IMR-90 (cell line): ENCODE data around the gene MAGI2. TPM values are rescaled to one million over a fixed set of nuclear protein-coding genes. Genes with fewer than 3 reads are reported as not detected.

ENCODE experiments used
- ATAC-seq: fragments of 200-7000 bp; cut with Tn5 transposase; 2 replicates; pipeline ENCODE4 v1.9.1; 2020; ENCODE audit warnings: low read depth, mild to moderate bottlenecking, moderate library complexity
- BruUV-seq: library from RNA; stranded (reverse); fragments of 400-500 nt; replicated peaks from 2 replicates; lab custom pipeline; 2021; lab: Mats Ljungman, UMichigan
- CTCF ChIA-PET: fragments of 300-600 bp; formaldehyde crosslinking; extraction: SDS; loops from one replicate; lab custom pipeline; 2021; ENCODE audit warnings: antibody characterized with exemption; lab: Yijun Ruan, JAX
- POLR2A ChIA-PET: fragments of 300-600 bp; sonication (Branson Sonifier 250); formaldehyde crosslinking; loops from one replicate; lab custom pipeline; 2022; ENCODE audit warnings: antibody characterized with exemption; ENCODE audit not compliant: unreplicated experiment; lab: Charles Lee
- DNase-seq: peaks from one replicate; pipeline ENCODE4 v3.0.0; 2013
- H2AFZ ChIP-seq: replicated peaks from 2 replicates; pipeline ENCODE3; 2013; ENCODE audit warnings: low read length, mild to moderate bottlenecking; ENCODE audit not compliant: poor library complexity
- H2AK5ac ChIP-seq: 2 replicates; pipeline ENCODE4 v1.6.1; 2013; ENCODE audit warnings: low read depth, low read length, inconsistent platforms
- H2AK9ac ChIP-seq: replicated peaks from 2 replicates; pipeline ENCODE3; 2013; ENCODE audit warnings: mild to moderate bottlenecking, low read depth, low read length, moderate library complexity; ENCODE audit not compliant: poor library complexity
- H2BK120ac ChIP-seq: 2 replicates; pipeline ENCODE4 v1.6.1; 2013; ENCODE audit warnings: low read depth, low read length, inconsistent platforms
- H2BK15ac ChIP-seq: 3 replicates; pipeline ENCODE4 v1.6.1; 2013; ENCODE audit warnings: low read depth, low read length, inconsistent platforms
- H2BK20ac ChIP-seq: 2 replicates; pipeline ENCODE4 v1.6.1; 2013; ENCODE audit warnings: low read depth, mild to moderate bottlenecking, inconsistent platforms, low read length, moderate library complexity
- H2BK5ac ChIP-seq: 2 replicates; pipeline ENCODE4 v1.6.1; 2013; ENCODE audit warnings: mild to moderate bottlenecking, low read depth, low read length, inconsistent platforms; ENCODE audit not compliant: poor library complexity, severe bottlenecking
- H3K14ac ChIP-seq: replicated peaks from 2 replicates; pipeline ENCODE4 v1.6.1; 2013; ENCODE audit warnings: low read depth, low read length, inconsistent platforms
- H3K18ac ChIP-seq: 2 replicates; pipeline ENCODE4 v1.6.1; 2013; ENCODE audit warnings: low read depth, low read length, control low read depth
- H3K23ac ChIP-seq: 2 replicates; pipeline ENCODE4 v1.6.1; 2013; ENCODE audit warnings: low read depth, low read length, inconsistent platforms
- H3K27ac ChIP-seq: 2 replicates; pipeline ENCODE4 v1.5.1; 2013; ENCODE audit warnings: mild to moderate bottlenecking, control low read depth, low read length; ENCODE audit not compliant: insufficient read depth
- H3K27me3 ChIP-seq: 2 replicates; pipeline ENCODE4 v1.6.1; 2013; ENCODE audit warnings: low read length; ENCODE audit not compliant: control insufficient read depth, insufficient read depth
- H3K36me3 ChIP-seq: 2 replicates; pipeline ENCODE4 v1.6.1; 2013; ENCODE audit warnings: low read length, mixed read lengths; ENCODE audit not compliant: control insufficient read depth, insufficient read depth
- H3K4ac ChIP-seq: 2 replicates; pipeline ENCODE4 v1.6.1; 2013; ENCODE audit warnings: low read depth, low read length, inconsistent platforms
- H3K4me1 ChIP-seq: 2 replicates; pipeline ENCODE4 v1.6.1; 2013; ENCODE audit warnings: low read length, mixed read lengths; ENCODE audit not compliant: control insufficient read depth, insufficient read depth
- H3K4me2 ChIP-seq: 2 replicates; pipeline ENCODE4 v1.6.1; 2013; ENCODE audit warnings: low read depth, mild to moderate bottlenecking, control low read depth, low read length, moderate library complexity
- H3K4me3 ChIP-seq: 2 replicates; pipeline ENCODE4 v1.5.1; 2013; ENCODE audit warnings: low read depth, mild to moderate bottlenecking, control low read depth, low read length, moderate library complexity; ENCODE audit not compliant: insufficient read depth
- H3K56ac ChIP-seq: 2 replicates; pipeline ENCODE4 v1.6.1; 2013; ENCODE audit warnings: low read length, inconsistent platforms; ENCODE audit not compliant: insufficient read depth; ENCODE audit errors: extremely low read depth
- H3K79me1 ChIP-seq, 2 experiments: 2 replicates each; pipeline ENCODE4 v1.6.1; 2013; ENCODE audit warnings: low read length in 2 of 2, inconsistent platforms in 1 of 2, low read depth in 1 of 2
- H3K9ac ChIP-seq: 2 replicates; pipeline ENCODE4 v1.6.1; 2013; ENCODE audit warnings: low read depth, low read length, control low read depth
- H3K9me1 ChIP-seq: 2 replicates; pipeline ENCODE4 v1.6.1; 2013; ENCODE audit warnings: low read length, inconsistent platforms; ENCODE audit not compliant: insufficient read depth
- H3K9me3 ChIP-seq: 2 replicates; pipeline ENCODE4 v1.6.1; 2013; ENCODE audit warnings: low read length; ENCODE audit not compliant: control insufficient read depth, insufficient read depth
- H4K20me1 ChIP-seq: 2 replicates; pipeline ENCODE4 v1.6.1; 2013; ENCODE audit warnings: low read length, inconsistent platforms; ENCODE audit not compliant: insufficient read depth
- H4K5ac ChIP-seq: 2 replicates; pipeline ENCODE4 v1.6.1; 2013; ENCODE audit warnings: mild to moderate bottlenecking, low read depth, low read length, control low read depth
- H4K8ac ChIP-seq, 2 experiments: 2 replicates each; pipeline ENCODE4 v1.6.1; 2013; ENCODE audit warnings: low read depth in 2 of 2, low read length in 2 of 2, control low read depth in 1 of 2, inconsistent platforms in 1 of 2
- H4K91ac ChIP-seq: 2 replicates; pipeline ENCODE4 v1.6.1; 2013; ENCODE audit warnings: low read depth, low read length, inconsistent platforms; ENCODE audit not compliant: insufficient read depth
- BHLHE40 ChIP-seq: fragments of 150-350 bp; IDR thresholded peaks from 2 replicates; pipeline ENCODE4 v1.6.1; 2016; ENCODE audit warnings: mild to moderate bottlenecking, low read depth, low read length
- CEBPB ChIP-seq: IDR thresholded peaks from 2 replicates; pipeline ENCODE4 v1.6.1; 2012; ENCODE audit warnings: low read depth, low read length, improper control_type of control experiment
- CHD1 ChIP-seq: IDR thresholded peaks from 2 replicates; pipeline ENCODE4 v1.6.1; 2012; ENCODE audit warnings: low read depth, low read length, improper control_type of control experiment
- FOS ChIP-seq: fragments of 150-350 bp; IDR thresholded peaks from 2 replicates; pipeline ENCODE4 v1.6.1; 2016; ENCODE audit warnings: low read depth, low read length
- MAFK ChIP-seq: IDR thresholded peaks from 2 replicates; pipeline ENCODE4 v1.6.1; 2012; ENCODE audit warnings: low read depth, low read length, improper control_type of control experiment
- MAZ ChIP-seq: IDR thresholded peaks from 2 replicates; pipeline ENCODE4 v1.6.1; 2012; ENCODE audit warnings: low read depth, mild to moderate bottlenecking, low read length, improper control_type of control experiment, moderate library complexity, borderline replicate concordance
- MXI1 ChIP-seq: IDR thresholded peaks from 2 replicates; pipeline ENCODE4 v1.6.1; 2012; ENCODE audit warnings: low read depth, mild to moderate bottlenecking, low read length, moderate library complexity, borderline replicate concordance
- NFE2L2 ChIP-seq: fragments of 150-350 bp; IDR thresholded peaks from 2 replicates; pipeline ENCODE4 v1.6.1; 2016; ENCODE audit warnings: low read depth, mild to moderate bottlenecking, low read length
- POLR2A ChIP-seq: IDR thresholded peaks from 2 replicates; pipeline ENCODE4 v1.6.1; 2012; ENCODE audit warnings: mild to moderate bottlenecking, low read depth, low read length
- RAD21 ChIP-seq: IDR thresholded peaks from 2 replicates; pipeline ENCODE4 v1.6.1; 2012; ENCODE audit warnings: low read length, improper control_type of control experiment
- RCOR1 ChIP-seq: IDR thresholded peaks from 2 replicates; pipeline ENCODE4 v1.6.1; 2012; ENCODE audit warnings: mild to moderate bottlenecking, low read length, improper control_type of control experiment; ENCODE audit not compliant: insufficient replicate concordance
- RFX5 ChIP-seq: IDR thresholded peaks from 2 replicates; pipeline ENCODE4 v1.8.0; 2012; ENCODE audit warnings: low read depth, mild to moderate bottlenecking, low read length, moderate library complexity
- SMC3 ChIP-seq: fragments of 150-350 bp; IDR thresholded peaks from 2 replicates; pipeline ENCODE4 v1.6.1; 2016; ENCODE audit warnings: low read depth, mild to moderate bottlenecking, antibody characterized with exemption, low read length, moderate library complexity
- WGBS, 2 experiments: methylation state at CpG; one replicate each; pipeline versions ENCODE4 v1.1.5 to v1.1.7; 2013; ENCODE audit warnings: missing lambda C conversion rate in 2 of 2; ENCODE audit not compliant: insufficient read length in 1 of 2; ENCODE audit errors: extremely low coverage in 2 of 2; 5-methylcytosine and 5-hydroxymethylcytosine counted together
- dilution Hi-C: fragments of 300-500 bp; cut with HindIII; formaldehyde crosslinking; loops from one replicate; pipeline ENCODE4 v1.14.3; 2018; ENCODE audit warnings: low sequenced_read_pairs; ENCODE audit not compliant: unreplicated experiment
- in situ Hi-C: fragments of 300-500 bp; cut with MboI; formaldehyde crosslinking; loops from 3 replicates; pipeline ENCODE4 v1.14.3; 2019; ENCODE audit warnings: low sequenced_read_pairs, inconsistent platforms, mixed read lengths
- intact Hi-C: fragments of 100-400 bp; cut with micrococcal nuclease; formaldehyde crosslinking; loops from 2 replicates; pipeline ENCODE4 v1.10.0; 2022
- polyA plus RNA-seq, 3 experiments: library from polyadenylated mRNA; depleted of rRNA; stranded (reverse); fragments of >200 nt; gene quantifications; 2 replicates each; pipeline ENCODE4 v1.2.3, GENCODE V29; 2012; ENCODE audit warnings: low replicate concordance in 1 of 3
- total RNA-seq: library from RNA; depleted of rRNA; stranded (reverse); fragments of >200 nt; gene quantifications from 2 replicates; pipeline ENCODE4 v1.2.3, GENCODE V29; 2012
- TF ChIP-seq, protein P1 (sequence below): conservative IDR thresholded peaks from 2 replicates; pipeline ENCODE4 v1.5.1; 2012; ENCODE audit warnings: mild to moderate bottlenecking, low read depth, low read length, improper control_type of control experiment
- TF ChIP-seq, protein P2 (sequence below): fragments of 150-350 bp; IDR thresholded peaks from 2 replicates; pipeline ENCODE4 v1.6.1; 2017; ENCODE audit warnings: mild to moderate bottlenecking, antibody characterized with exemption, low read length, low read depth
- TF ChIP-seq, protein P3 (sequence below): fragments of 150-350 bp; IDR thresholded peaks from 2 replicates; pipeline ENCODE4 v1.6.1; 2016; ENCODE audit warnings: low read depth, mild to moderate bottlenecking, low read length, moderate library complexity, borderline replicate concordance

The MAGI2 gene
- total and polyA plus RNA-seq, 2 of the 4 experiments (the other 2 are of a cell fraction): 2.5 to 17.9 TPM

DNA sequence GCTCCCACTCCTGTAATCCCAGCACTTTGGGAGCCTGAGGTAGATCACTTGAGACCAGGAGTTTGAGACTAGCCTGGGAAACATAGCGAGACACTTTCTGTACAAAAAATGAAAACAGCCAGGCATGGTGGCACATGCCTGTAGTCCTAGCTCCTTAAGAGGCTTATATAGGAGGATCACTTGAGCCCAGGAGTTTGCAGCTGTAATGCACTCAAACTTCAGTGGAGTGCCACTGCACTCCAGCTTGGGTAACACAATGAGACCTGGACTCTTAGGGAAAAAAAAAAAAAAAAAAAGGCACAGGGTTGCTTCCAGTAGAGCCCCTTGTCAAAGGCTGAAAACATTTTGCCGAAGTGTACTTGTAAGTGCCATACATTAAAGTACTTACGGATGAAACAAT, 1459.6 kb downstream of the MAGI2 start:
- TF ChIP-seq BHLHE40 (no peak), MXI1 (no peak), POLR2A (no peak), RAD21 (no peak), NFE2L2 (no peak), MAZ (no peak), MAFK (no peak), CHD1 (no peak), RCOR1 (no peak), FOS (no peak), SMC3 (no peak), CEBPB (no peak), RFX5 (no peak)
- TF ChIP-seq, protein P1, sequence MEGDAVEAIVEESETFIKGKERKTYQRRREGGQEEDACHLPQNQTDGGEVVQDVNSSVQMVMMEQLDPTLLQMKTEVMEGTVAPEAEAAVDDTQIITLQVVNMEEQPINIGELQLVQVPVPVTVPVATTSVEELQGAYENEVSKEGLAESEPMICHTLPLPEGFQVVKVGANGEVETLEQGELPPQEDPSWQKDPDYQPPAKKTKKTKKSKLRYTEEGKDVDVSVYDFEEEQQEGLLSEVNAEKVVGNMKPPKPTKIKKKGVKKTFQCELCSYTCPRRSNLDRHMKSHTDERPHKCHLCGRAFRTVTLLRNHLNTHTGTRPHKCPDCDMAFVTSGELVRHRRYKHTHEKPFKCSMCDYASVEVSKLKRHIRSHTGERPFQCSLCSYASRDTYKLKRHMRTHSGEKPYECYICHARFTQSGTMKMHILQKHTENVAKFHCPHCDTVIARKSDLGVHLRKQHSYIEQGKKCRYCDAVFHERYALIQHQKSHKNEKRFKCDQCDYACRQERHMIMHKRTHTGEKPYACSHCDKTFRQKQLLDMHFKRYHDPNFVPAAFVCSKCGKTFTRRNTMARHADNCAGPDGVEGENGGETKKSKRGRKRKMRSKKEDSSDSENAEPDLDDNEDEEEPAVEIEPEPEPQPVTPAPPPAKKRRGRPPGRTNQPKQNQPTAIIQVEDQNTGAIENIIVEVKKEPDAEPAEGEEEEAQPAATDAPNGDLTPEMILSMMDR: no peak
- TF ChIP-seq, protein P2, sequence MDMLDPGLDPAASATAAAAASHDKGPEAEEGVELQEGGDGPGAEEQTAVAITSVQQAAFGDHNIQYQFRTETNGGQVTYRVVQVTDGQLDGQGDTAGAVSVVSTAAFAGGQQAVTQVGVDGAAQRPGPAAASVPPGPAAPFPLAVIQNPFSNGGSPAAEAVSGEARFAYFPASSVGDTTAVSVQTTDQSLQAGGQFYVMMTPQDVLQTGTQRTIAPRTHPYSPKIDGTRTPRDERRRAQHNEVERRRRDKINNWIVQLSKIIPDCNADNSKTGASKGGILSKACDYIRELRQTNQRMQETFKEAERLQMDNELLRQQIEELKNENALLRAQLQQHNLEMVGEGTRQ: no peak
- TF ChIP-seq, protein P3, sequence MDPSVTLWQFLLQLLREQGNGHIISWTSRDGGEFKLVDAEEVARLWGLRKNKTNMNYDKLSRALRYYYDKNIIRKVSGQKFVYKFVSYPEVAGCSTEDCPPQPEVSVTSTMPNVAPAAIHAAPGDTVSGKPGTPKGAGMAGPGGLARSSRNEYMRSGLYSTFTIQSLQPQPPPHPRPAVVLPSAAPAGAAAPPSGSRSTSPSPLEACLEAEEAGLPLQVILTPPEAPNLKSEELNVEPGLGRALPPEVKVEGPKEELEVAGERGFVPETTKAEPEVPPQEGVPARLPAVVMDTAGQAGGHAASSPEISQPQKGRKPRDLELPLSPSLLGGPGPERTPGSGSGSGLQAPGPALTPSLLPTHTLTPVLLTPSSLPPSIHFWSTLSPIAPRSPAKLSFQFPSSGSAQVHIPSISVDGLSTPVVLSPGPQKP: no peak
- Histone ChIP-seq H4K8ac (no peak overlapping the region), H2BK120ac (no peak overlapping the region), H3K56ac (no peak overlapping the region), H3K36me3 (no peaks in the 10 kb centered on the region), H4K20me1 (no peaks in the 10 kb centered on the region), H3K27ac (no peak overlapping the region), H3K4ac (no peak overlapping the region), H3K23ac (no peak overlapping the region), H3K27me3 (no peaks in the 10 kb centered on the region), H2BK15ac (no peak overlapping the region), H3K79me1 (no peaks in the 10 kb centered on the region), H3K9me3 (no peaks in the 10 kb centered on the region), H3K9me1 (no peaks in the 10 kb centered on the region), H2BK5ac (no peak overlapping the region), H3K14ac (no peak overlapping the region), H3K18ac (no peak overlapping the region), H3K9ac (no peak overlapping the region), H3K4me1 (no peaks in the 10 kb centered on the region; the same call in 1 of the 2 replicates), H2AK5ac (no peak overlapping the region), H4K5ac (no peak overlapping the region), H4K91ac (no peak overlapping the region), H2AFZ (no peak overlapping the region), H3K4me3 (no peak overlapping the region), H2BK20ac (no peak overlapping the region), H3K4me2 (no peak overlapping the region), H2AK9ac (no peak overlapping the region)
- DNase-seq (no peak), ATAC-seq (no peak)
- in situ Hi-C loops: no loop called here
- dilution Hi-C loops: no loop called here
- ChIA-PET CTCF (no interaction called here), POLR2A (no interaction called here)
- intact Hi-C loops: no loop called here
- no TSS peak for BruUV-seq
- WGBS, 2 experiments: no CpG with 5 or more reads among the region's 3 CpGs
